Non-pigmented ciliary epithelial cell (primary cell): ENCODE results near the gene UROS.

ENCODE experiments used
- DNase-seq: peaks from one replicate; pipeline ENCODE4 v3.0.0-alpha.2; 2010; ENCODE audit warnings: low read depth

UROS gene

GRCh38 chr10:125788156-125789034, 34.7 kb downstream of the UROS start:
- no peak for DNase-seq

GRCh38 chr10:125785791-125786190, 37.3 kb downstream of the UROS start:
- no peak for DNase-seq

GRCh38 chr10:125783957-125784356, 39.1 kb downstream of the UROS start:
- no peak for DNase-seq

GRCh38 chr10:125783408-125783807, 39.6 kb downstream of the UROS start:
- no peak for DNase-seq

GRCh38 chr10:125782616-125783015, 40.4 kb downstream of the UROS start:
- no peak for DNase-seq

- DNase-seq = no peak
Observed at GRCh38 chr10:125782054-125782453, 41.0 kb downstream of the UROS start.

GRCh38 chr10:125781374-125781773, 41.7 kb downstream of the UROS start:
- no peak for DNase-seq

- DNase-seq = no peak
Observed at GRCh38 chr10:125779403-125780327, 43.4 kb downstream of the UROS start.

- no peak for DNase-seq
Observed at GRCh38 chr10:125778556-125778955, 44.5 kb downstream of the UROS start.

GRCh38 chr10:125777806-125778205, 45.3 kb downstream of the UROS start:
- DNase-seq = no peak

- DNase-seq = no peak
Observed at GRCh38 chr10:125775491-125776106, 47.5 kb downstream of the UROS start, which contains the start of gene MMP21. Gene MMP21, minus strand, starts transcription at chr10:125775821. Its CDS starts 0 bp downstream, at chr10:125775821.

GRCh38 chr10:125774581-125775191, 48.4 kb downstream of the UROS start:
- no peak for DNase-seq

- no peak for DNase-seq
Observed at GRCh38 chr10:125773687-125774543, 49.1 kb downstream of the UROS start.

- DNase-seq = no peak
Observed at GRCh38 chr10:125772864-125773180, 50.2 kb downstream of the UROS start.

GRCh38 chr10:125772112-125772863, 50.8 kb downstream of the UROS start:
- no peak for DNase-seq

GRCh38 chr10:125770844-125771243, 52.2 kb downstream of the UROS start:
- no peak for DNase-seq

- DNase-seq = no peak
Observed at GRCh38 chr10:125769175-125769574, 53.9 kb downstream of the UROS start.

- DNase-seq = peak; percentile 4
Observed at GRCh38 chr10:125768219-125768855, 54.7 kb downstream of the UROS start.

GRCh38 chr10:125766511-125766910, 56.5 kb downstream of the UROS start:
- no peak for DNase-seq

- DNase-seq = no peak
Observed at GRCh38 chr10:125765835-125766234, 57.2 kb downstream of the UROS start.
